NCI-H774 (cell line): ENCODE measurements around the gene ALG1L2.
"Not testable (repeated sequence)": the region's sequence is repeated elsewhere in the genome, so short reads cannot be mapped to it uniquely, and the experiment has no call there.

Experiments
- DNase-seq: peaks from one replicate; lab custom pipeline; 2025; lab: John Stamatoyannopoulos, UW

Gene ALG1L2

DNA sequence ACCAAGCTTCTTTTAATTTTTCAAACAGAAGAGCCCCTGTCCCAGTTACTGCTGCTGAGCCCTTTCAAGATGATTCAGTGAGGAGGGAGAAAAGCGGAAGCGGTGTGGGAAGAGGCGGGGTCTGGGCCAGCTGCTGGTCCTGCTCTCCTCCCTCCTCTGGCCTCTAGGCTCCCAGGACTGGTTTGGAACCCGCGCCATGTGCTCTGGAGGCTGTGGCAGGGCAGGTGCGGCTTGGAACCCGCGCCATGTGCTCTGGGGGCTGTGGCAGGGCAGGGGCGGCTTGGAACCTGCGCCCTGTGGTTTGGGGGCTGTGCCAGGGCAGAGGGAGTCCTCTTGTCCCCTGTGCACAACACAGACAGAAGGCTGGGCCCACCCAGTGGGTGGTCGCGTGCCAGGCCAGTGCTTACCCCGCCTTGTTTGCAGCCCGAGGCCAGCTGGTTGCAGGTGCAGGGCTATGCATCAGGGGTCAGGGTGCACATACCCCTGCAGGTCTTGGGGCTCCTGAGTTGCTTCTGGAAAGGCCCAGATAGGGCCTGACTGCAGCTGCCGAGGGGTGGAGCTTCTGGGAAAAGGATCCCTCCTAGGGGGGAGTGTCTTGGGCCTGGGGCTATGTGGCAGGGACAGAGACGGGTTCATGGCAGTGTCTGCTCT is 12.2 kb downstream of the ALG1L2 start:
- DNase-seq = no peak

GRCh38 chr3:130094491-130094941 is 12.9 kb downstream of the ALG1L2 start:
- peak; percentile 35 for DNase-seq

DNA sequence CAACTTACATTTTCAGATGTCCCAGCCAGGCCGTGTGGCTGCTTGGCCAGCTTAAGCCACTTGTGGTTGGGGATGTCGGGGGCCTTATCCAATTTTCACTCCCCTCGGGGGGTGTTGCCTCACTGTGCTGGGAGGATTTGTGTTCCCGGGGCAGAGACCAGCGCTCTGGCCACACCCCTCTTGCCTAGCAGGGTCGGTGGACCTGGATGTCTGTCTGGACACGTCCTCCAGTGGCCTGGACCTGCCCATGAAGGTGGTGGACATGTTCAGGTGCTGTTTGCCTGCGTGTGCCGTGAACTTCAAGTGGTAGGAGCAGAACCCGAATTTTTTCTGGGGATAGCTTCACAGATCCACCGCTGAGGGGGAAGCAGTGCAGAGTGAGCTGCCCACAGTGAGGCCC is 14.2 kb downstream of the ALG1L2 start:
- not testable (repeated sequence) for DNase-seq

GRCh38 chr3:130097096-130097495 is 15.5 kb downstream of the ALG1L2 start:
- DNase-seq = not testable (repeated sequence)

GRCh38 chr3:130097690-130098638 is 16.3 kb downstream of the ALG1L2 start:
- not testable (repeated sequence) for DNase-seq

GRCh38 chr3:130098639-130099385 is 17.2 kb downstream of the ALG1L2 start:
- DNase-seq = not testable (repeated sequence)

DNA sequence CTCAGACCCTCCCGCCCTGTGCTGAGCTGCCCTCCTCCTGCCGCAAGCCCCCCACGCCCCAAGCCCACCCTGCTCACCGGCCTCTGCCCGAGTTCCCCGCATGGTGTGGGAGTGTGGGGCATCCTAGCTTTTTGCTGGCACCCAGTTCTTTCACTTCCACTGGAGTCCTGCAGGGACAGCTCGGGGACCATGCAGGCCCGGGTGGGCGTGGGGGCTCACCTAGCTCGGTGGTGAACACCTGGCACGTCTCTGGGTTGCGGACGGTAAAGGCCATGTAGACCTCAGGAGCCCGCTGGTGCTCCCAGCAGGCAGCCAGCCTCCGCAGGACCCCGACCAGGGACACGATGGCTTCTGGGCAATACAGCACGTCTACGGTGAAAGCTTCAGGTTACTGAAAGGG is 20.9 kb downstream of the ALG1L2 start:
- DNase-seq = not testable (repeated sequence)

GRCh38 chr3:130104191-130104590 is 22.6 kb downstream of the ALG1L2 start:
- DNase-seq = not testable (repeated sequence)

GRCh38 chr3:130107333-130107995 is 25.8 kb downstream of the ALG1L2 start:
- DNase-seq = not testable (repeated sequence)

GRCh38 chr3:130108836-130109585 is 27.4 kb downstream of the ALG1L2 start:
- DNase-seq = not testable (repeated sequence)

DNA sequence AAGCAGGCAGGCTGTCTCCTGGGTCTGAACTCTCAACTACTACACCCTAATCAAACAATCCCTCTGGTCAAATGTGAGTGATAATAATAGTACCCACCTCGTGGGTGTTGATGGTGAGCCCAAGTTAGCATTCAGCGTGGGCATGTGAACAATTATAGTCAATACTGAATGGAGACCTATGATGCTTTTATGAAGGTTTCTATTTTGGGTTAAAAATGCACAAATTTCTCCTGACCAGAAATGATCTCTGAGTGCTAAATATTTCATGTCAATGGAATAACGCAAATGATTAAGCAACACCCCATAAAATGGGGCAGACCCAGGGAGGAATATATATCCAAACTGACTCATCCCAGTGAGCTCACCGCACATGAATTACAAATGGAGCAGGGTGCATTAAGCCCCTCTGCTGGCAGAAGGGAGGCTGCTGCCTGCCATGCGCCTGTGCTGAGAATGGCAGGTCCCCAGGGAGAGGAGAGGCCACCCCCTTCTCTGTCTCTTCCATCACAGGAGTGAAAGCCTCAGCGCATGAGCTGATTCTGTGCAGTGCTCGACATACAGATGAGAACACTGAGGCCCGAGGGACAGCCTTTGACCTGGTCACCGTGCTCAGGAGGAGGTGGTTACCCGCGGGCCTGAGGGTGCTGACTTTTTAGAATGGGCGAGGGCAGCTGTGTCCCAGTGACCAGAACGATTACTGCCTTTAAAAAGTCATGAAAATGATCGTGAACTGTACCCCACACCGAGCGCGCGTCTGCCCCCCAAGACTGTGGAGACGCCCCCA is 28.9 kb downstream of the ALG1L2 start:
- DNase-seq = not testable (repeated sequence)

- DNase-seq = peak; percentile 99
Measured at GRCh38 chr3:130111185-130111864, 29.7 kb downstream of the ALG1L2 start.

DNA sequence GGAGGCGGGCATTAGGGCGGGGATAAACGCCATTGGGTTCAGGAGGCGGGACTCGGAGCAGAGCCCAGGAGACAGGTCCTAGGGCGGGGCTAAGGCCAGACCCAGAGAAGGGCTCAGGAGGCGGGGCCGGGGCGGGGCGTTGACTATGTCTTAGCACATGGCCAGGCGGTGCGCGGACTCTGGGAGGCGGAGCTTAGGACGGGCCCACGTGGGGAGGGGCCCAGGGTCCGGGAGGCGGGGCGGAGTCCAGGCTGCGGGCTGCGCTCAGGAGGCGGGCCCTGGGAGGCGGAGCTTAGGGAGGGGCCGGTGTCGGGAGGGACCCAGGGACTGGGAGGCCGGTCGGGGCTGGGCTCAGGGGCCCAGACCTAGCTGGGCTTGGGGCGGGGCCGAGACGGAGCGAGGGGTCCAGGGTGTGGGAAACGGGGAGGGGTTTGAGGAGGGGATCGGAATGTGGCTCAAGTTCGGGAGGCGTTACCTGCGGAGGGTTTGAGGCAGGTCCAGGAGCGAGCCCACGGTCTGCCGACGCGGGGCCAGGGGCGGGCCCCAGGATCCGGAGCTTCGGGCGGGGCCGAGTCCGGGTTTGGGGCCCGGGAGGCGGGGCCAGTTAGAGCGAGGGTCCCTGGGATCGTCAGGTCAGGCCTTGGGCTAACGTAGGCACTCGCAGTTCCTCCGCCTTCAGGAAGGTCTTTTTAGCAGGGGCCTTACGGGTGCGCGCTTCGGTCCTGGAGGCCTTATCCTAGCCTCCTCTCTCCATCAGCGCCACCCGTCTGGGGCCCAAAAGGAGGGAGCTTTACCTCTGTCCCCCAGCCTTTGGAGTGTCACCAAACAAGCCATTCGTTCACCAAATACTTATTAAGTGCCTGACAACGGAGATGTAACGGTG is 30.5 kb downstream of the ALG1L2 start:
- peak; percentile 95 for DNase-seq

- not testable (repeated sequence) for DNase-seq
Measured at GRCh38 chr3:130112748-130113073, 31.1 kb downstream of the ALG1L2 start.

DNA sequence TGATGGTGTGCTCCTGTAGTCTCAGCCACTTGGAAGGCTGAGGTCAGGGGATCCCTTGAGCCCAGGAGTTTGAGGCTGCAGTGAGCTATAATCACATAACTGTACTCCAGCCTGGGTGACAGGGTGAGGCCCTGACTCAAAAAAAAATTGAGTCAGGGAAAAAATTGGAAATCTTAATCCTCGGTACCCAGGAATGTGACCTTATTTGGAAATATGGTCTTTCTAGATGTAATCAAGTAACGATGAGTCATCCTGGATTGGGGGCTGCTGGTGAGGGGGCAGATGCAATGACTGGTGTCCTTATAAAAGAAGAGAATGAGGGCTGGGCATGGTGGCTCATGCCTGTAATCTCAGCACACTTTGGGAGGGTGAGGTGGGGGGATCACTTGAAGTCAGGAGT is 33.8 kb downstream of the ALG1L2 start:
- DNase-seq = not testable (repeated sequence)

DNA sequence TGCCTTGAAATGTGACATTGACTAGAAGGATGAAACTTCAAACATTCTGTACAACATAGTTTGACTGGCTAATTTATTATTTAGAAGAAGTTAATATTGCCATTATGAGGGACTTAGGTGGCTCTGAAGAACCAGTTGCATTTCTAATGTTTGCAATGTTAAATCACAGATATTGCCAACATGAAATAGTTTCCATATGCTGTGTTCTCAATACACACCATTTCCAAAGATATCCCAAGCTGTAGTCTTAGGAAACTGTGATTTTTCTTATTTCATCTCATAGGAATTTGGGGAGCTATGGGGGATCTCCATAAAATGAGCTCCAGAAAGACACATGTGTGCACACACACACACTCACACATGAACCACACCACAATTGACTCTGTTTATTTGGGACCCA is 36.3 kb downstream of the ALG1L2 start:
- DNase-seq = no peak

DNA sequence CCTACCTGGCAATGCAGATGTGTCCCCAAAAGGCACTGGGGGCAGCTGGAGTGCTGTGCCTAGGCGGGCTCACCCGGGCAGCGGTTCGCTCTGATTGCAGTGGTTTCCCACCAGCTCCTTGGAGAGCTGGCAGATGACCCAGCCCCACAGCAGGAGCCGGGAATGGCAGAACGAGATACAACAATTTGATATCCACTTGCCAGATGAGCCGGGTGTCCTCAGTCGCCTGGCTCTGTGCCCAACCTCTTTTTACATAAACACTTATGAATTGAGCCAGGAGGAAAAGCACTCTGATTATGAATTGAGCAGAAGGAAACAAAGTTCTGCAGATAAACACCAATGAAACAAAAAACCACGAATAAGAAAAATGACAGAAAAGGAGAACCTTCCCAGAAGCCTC is 38.2 kb downstream of the ALG1L2 start:
- DNase-seq = not testable (repeated sequence)

DNA sequence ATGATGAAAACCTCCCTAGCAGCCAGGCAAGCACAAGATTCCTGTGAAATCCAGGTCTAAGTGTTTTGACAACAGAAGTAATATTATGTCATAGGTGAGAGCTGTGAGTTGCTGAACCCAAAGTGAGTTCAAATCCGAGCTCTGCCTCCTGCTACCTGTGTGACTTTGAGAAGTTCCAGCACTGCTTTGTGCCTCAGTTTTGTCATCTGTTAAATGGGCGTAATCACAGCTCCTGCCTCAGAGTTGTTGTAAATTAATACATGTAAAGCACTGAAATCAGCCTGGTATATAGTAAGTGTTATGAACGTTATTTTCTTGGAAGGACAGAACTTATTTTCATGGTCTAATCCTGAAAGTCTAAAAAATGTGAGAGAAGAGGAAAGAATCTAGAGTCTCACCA is 38.7 kb downstream of the ALG1L2 start:
- not testable (repeated sequence) for DNase-seq
